Muscle layer of colon (tissue), 2 donors: Measurements from ENCODE around the gene PRDM1.

Source experiments
- H3K27ac ChIP-seq: one replicate; pipeline ENCODE4 v1.7.0; 2013; ENCODE audit warnings: low read depth, mild to moderate bottlenecking, low read length, moderate library complexity
- H3K27me3 ChIP-seq, 2 donors: one replicate each; pipeline ENCODE4 v1.7.0; 2013; ENCODE audit warnings: low read length in 2 of 2, mild to moderate bottlenecking in 2 of 2; ENCODE audit not compliant: insufficient read depth in 2 of 2, control insufficient read depth in 1 of 2
- H3K36me3 ChIP-seq: one replicate; pipeline ENCODE4 v1.7.0; 2013; ENCODE audit warnings: mild to moderate bottlenecking, low read length; ENCODE audit not compliant: insufficient read depth
- H3K4me1 ChIP-seq: one replicate; pipeline ENCODE4 v1.7.0; 2013; ENCODE audit warnings: mild to moderate bottlenecking, low read length; ENCODE audit not compliant: insufficient read depth
- H3K4me3 ChIP-seq, 2 donors: one replicate each; pipeline ENCODE4 v1.7.0; 2013; ENCODE audit warnings: low read length in 2 of 2, low read depth in 1 of 2, mild to moderate bottlenecking in 1 of 2, moderate library complexity in 1 of 2
- H3K9ac ChIP-seq: one replicate; pipeline ENCODE4 v1.7.0; 2013; ENCODE audit warnings: low read length
- H3K9me3 ChIP-seq: one replicate; pipeline ENCODE4 v1.7.0; 2013; ENCODE audit warnings: mild to moderate bottlenecking, low read length
- donor health status: abdominal sarcoma.
- donor health status: Adenocarcinoma of cecum.

PRDM1 gene

GRCh38 chr6:106085692-106085983, 498 bp upstream of the PRDM1 start:
- H3K36me3 ChIP-seq: no peaks in the 10 kb centered on the region
- no peak overlapping the region for H3K9ac ChIP-seq
- no peak overlapping the region for H3K27ac ChIP-seq
- H3K27me3 ChIP-seq: peaks cover 22 to 36% of the 10 kb centered on the region in 2 donors
- H3K4me3 ChIP-seq: peak overlapping the region in 1 of 2 donors; percentile 35
- H3K4me1 ChIP-seq: peaks cover 15% of the 10 kb centered on the region
- H3K9me3 ChIP-seq: no peaks in the 10 kb centered on the region

GRCh38 chr6:106086814-106087175, 659 bp downstream of the PRDM1 start:
- Histone ChIP-seq H3K27ac (no peak overlapping the region), H3K27me3 (peaks cover 22 to 41% of the 10 kb centered on the region in 2 donors), H3K9ac (no peak overlapping the region), H3K4me3 (no peak overlapping the region), H3K36me3 (no peaks in the 10 kb centered on the region), H3K4me1 (peaks cover 15% of the 10 kb centered on the region), H3K9me3 (no peaks in the 10 kb centered on the region)

GRCh38 chr6:106087548-106088325, 1.6 kb downstream of the PRDM1 start:
- Histone ChIP-seq H3K27me3 (peaks cover 22 to 41% of the 10 kb centered on the region in 2 donors), H3K9ac (no peak overlapping the region), H3K4me3 (peak overlapping the region in 1 of 2 donors; percentile 25), H3K36me3 (no peaks in the 10 kb centered on the region), H3K9me3 (no peaks in the 10 kb centered on the region), H3K27ac (no peak overlapping the region), H3K4me1 (peaks cover 15% of the 10 kb centered on the region)

GRCh38 chr6:106090001-106090400, 3.9 kb downstream of the PRDM1 start:
- Histone ChIP-seq H3K27ac (no peak overlapping the region), H3K36me3 (no peaks in the 10 kb centered on the region), H3K27me3 (peaks cover 22 to 41% of the 10 kb centered on the region in 2 donors), H3K4me3 (no peak overlapping the region), H3K9ac (no peak overlapping the region), H3K4me1 (peaks cover 15% of the 10 kb centered on the region), H3K9me3 (no peaks in the 10 kb centered on the region)

GRCh38 chr6:106092279-106092678, 6.1 kb downstream of the PRDM1 start:
- Histone ChIP-seq H3K27me3 (peaks cover 9 to 27% of the 10 kb centered on the region in 2 donors), H3K36me3 (no peaks in the 10 kb centered on the region), H3K4me1 (no peaks in the 10 kb centered on the region), H3K27ac (no peak overlapping the region), H3K4me3 (no peak overlapping the region), H3K9me3 (no peaks in the 10 kb centered on the region), H3K9ac (no peak overlapping the region)

GRCh38 chr6:106094261-106094963, 8.3 kb downstream of the PRDM1 start:
- Histone ChIP-seq H3K9me3 (no peaks in the 10 kb centered on the region), H3K9ac (no peak overlapping the region), H3K36me3 (no peaks in the 10 kb centered on the region), H3K27me3 (peaks cover 6% of the 10 kb centered on the region in 2 donors), H3K4me3 (no peak overlapping the region), H3K27ac (no peak overlapping the region), H3K4me1 (no peaks in the 10 kb centered on the region)

GRCh38 chr6:106094964-106095335, 8.8 kb downstream of the PRDM1 start:
- no peaks in the 10 kb centered on the region for H3K4me1 ChIP-seq

GRCh38 chr6:106097411-106098231, 11.5 kb downstream of the PRDM1 start:
- Histone ChIP-seq H3K9me3 (no peaks in the 10 kb centered on the region), H3K4me1 (no peaks in the 10 kb centered on the region), H3K4me3 (peak overlapping the region in 1 of 2 donors; percentile 51), H3K27ac (no peak overlapping the region), H3K27me3 (peaks cover 0 to 6% of the 10 kb centered on the region in 2 donors), H3K9ac (no peak overlapping the region), H3K36me3 (no peaks in the 10 kb centered on the region)

More at GRCh38 chr6:106094964-106095335, 8.8 kb downstream of the PRDM1 start:
- H3K36me3 ChIP-seq: no peaks in the 10 kb centered on the region
- peaks cover 6% of the 10 kb centered on the region in 2 donors for H3K27me3 ChIP-seq
- H3K9ac ChIP-seq: no peak overlapping the region
- no peak overlapping the region for H3K27ac ChIP-seq
- H3K4me3 ChIP-seq: no peak overlapping the region
- H3K9me3 ChIP-seq: no peaks in the 10 kb centered on the region

- Histone ChIP-seq H3K4me1 (no peaks in the 10 kb centered on the region), H3K9me3 (no peaks in the 10 kb centered on the region), H3K27me3 (peaks cover 0 to 6% of the 10 kb centered on the region in 2 donors), H3K36me3 (no peaks in the 10 kb centered on the region), H3K4me3 (peak overlapping the region in 1 of 2 donors; percentile 51), H3K27ac (no peak overlapping the region), H3K9ac (no peak overlapping the region)
Measured at GRCh38 chr6:106098383-106099234, 12.5 kb downstream of the PRDM1 start.

- H3K27ac ChIP-seq: no peak overlapping the region
Measured at GRCh38 chr6:106099235-106099537, 13.1 kb downstream of the PRDM1 start.

GRCh38 chr6:106100755-106101154, 14.6 kb downstream of the PRDM1 start:
- Histone ChIP-seq H3K27me3 (peaks cover 0 to 6% of the 10 kb centered on the region in 2 donors), H3K4me3 (no peak overlapping the region), H3K9ac (no peak overlapping the region), H3K36me3 (no peaks in the 10 kb centered on the region), H3K4me1 (no peaks in the 10 kb centered on the region), H3K27ac (no peak overlapping the region), H3K9me3 (no peaks in the 10 kb centered on the region)

More at GRCh38 chr6:106099235-106099537, 13.1 kb downstream of the PRDM1 start:
- Histone ChIP-seq H3K9ac (no peak overlapping the region), H3K27me3 (peaks cover 0 to 6% of the 10 kb centered on the region in 2 donors), H3K36me3 (no peaks in the 10 kb centered on the region), H3K9me3 (no peaks in the 10 kb centered on the region), H3K4me3 (no peak overlapping the region), H3K4me1 (no peaks in the 10 kb centered on the region)
